Heart right ventricle (tissue), 16 donors: ENCODE measurements around the gene SDHAF4. TPM values are rescaled to one million over a fixed set of nuclear protein-coding genes. Genes with fewer than 3 reads are reported as not detected.
"Not testable (repeated sequence)": the region's sequence is repeated elsewhere in the genome, so short reads cannot be mapped to it uniquely, and the experiment has no call there.

ENCODE experiments used
- ATAC-seq, 8 donors: fragments of 200-7000 bp; cut with Tn5 transposase; one replicate each; pipeline ENCODE4 v1.9.1; 2020; ENCODE audit warnings: mild to moderate bottlenecking in 8 of 8, moderate library complexity in 8 of 8, moderate number of reproducible peaks in 1 of 8
- DNase-seq, 2 donors: peaks; one replicate each; pipeline ENCODE4 v3.0.0-alpha.2; 2020
- H3K27ac ChIP-seq, 10 donors: fragments of 200-600 bp; sonication (generic) in 2 of 10; one replicate each; pipeline versions ENCODE4 v1.5.0 to v1.8.0; 2020 to 2022; ENCODE audit warnings: mild to moderate bottlenecking in 3 of 10
- H3K27me3 ChIP-seq, 7 donors: fragments of 200-600 bp; one replicate each; pipeline ENCODE4 v1.8.0; 2021 to 2022; ENCODE audit warnings: mild to moderate bottlenecking in 2 of 7
- H3K36me3 ChIP-seq, 9 donors: fragments of 200-600 bp; sonication (generic) in 1 of 9; one replicate each; pipeline versions ENCODE4 v1.5.0 to v1.8.0; 2020 to 2022; ENCODE audit warnings: mild to moderate bottlenecking in 2 of 9
- H3K4me1 ChIP-seq, 9 donors: fragments of 200-600 bp; sonication (generic) in 1 of 9; one replicate each; pipeline versions ENCODE4 v1.5.0 to v1.8.0; 2020 to 2022; ENCODE audit warnings: mild to moderate bottlenecking in 4 of 9
- H3K4me3 ChIP-seq, 10 donors: fragments of 200-600 bp; sonication (generic) in 2 of 10; one replicate each; pipeline versions ENCODE4 v1.5.0 to v1.8.0; 2020 to 2022; ENCODE audit warnings: mild to moderate bottlenecking in 7 of 10, moderate library complexity in 2 of 10
- H3K9me3 ChIP-seq, 11 donors: fragments of 200-600 bp in 10 of 11; sonication (generic) in 2 of 11; one replicate each; pipeline versions ENCODE4 v1.5.0 to v1.8.0; 2013 to 2022; ENCODE audit warnings: mild to moderate bottlenecking in 2 of 11, control low read depth in 1 of 11, moderate library complexity in 1 of 11
- CTCF ChIP-seq, 9 donors: fragments of 200-600 bp; sonication (generic) in 2 of 9; IDR thresholded peaks; one replicate each; pipeline versions ENCODE4 v1.5.0 to v1.8.0; 2021 to 2022; ENCODE audit warnings: antibody characterized with exemption in 9 of 9, mild to moderate bottlenecking in 5 of 9, moderate library complexity in 1 of 9
- WGBS, 2 donors: extraction: QIAGEN DNeasy Blood & Tissue Kit; methylation state at CpG; one replicate each; pipeline ENCODE4 v1.1.7; 2013; ENCODE audit warnings: inconsistent platforms in 1 of 2; 5-methylcytosine and 5-hydroxymethylcytosine counted together
- intact Hi-C, 10 donors: fragments of 100-400 bp; cut with DNase I; formaldehyde crosslinking; loops; one replicate each; pipeline versions ENCODE4 v1.11.1 to v1.14.2; 2022
- polyA plus RNA-seq, 2 donors: library from polyadenylated mRNA; stranded (reverse); fragments of 200-250 nt; gene quantifications; one replicate each; pipeline ENCODE4 v1.2.3, GENCODE V29; 2013
- total RNA-seq, 10 donors: library from RNA; stranded (reverse); fragmentation: NEBNext Ultra II Directional in 3 of 10; extraction: Animal tissue kit (Norgen Biotek cat#: 25700) in 3 of 10; gene quantifications; one replicate each; pipeline versions ENCODE4 v1.2.1 to v1.2.4, GENCODE V29; 2021 to 2023
- donor health status: Arrhythmogenic right ventricular cardiomyopathy.
- donor health status: ischemic (EF 13 %, LVEDD 7.1; RV severe dilation, severe dysfunction).
- donor health status: healthy with polysubstance abuse.
- donor health status: DM: no; HTN: yes; CAD: no.
- donor health status: DM: no; HTN: no; CAD: no.
- donor health status: ischemic (EF 25% LVEDD 6.9; RV normal size, moderate dysfunction).
- donor health status: ischemic (EF 25% LVEDD 5.7; RV mildly dilated, moderate dysfunction).
- donor health status: healthy.
- donor health status: DM: yes; HTN: yes; CAD: no.
- donor health status: Ischemic cardiomyopathy.
- donor health status: ischemic (EF 35%, LVEDD 5.7; RV mildly dilated, moderate dysfunction).
- donor health status: nonischemic (EF 11% LVEDD 7.7; RV severe dilation, severe dysfunction).
- donor health status: DM: yes; HTN: yes; CAD: no.
- donor health status: PGD.
- donor health status: ischemic (EF 29% LVEDD 5.4; RV normal size, mild dysfunction).
- donor health status: nonischemic (EF 23%, LVEDD 6.1; RV moderate dilation, normal function).

Gene SDHAF4
- total and polyA plus RNA-seq, 12 donors, result 6.2 to 26.8 (median 17.7) TPM

- peak overlapping the region in 5 of 10 donors; percentile 63 to 76 (median 74) for H3K27ac ChIP-seq
- no peak for DNase-seq
- peaks cover 0 to 5% (median 0%) of the 10 kb centered on the region in 9 donors for H3K4me1 ChIP-seq
- ATAC-seq, result peak; percentile 23 to 79 (median 58)
- H3K9me3 ChIP-seq, result no peaks in the 10 kb centered on the region
- no peaks in the 10 kb centered on the region for H3K27me3 ChIP-seq
- 87 to 95% methylated on average over 1 of the region's 1 CpG for WGBS, 2 donors
- H3K36me3 ChIP-seq, result peaks cover 0 to 15% (median 0%) of the 10 kb centered on the region in 9 donors
- TF ChIP-seq CTCF (IDR thresholded peaks at IDR 0.05), result peak in 5 of 9 donors; percentile 12 to 34 (median 24)
- intact Hi-C loops, result loop anchor here in 4 of 10 donors (5.0 to 10.0 kb wide), 3 partner anchors 133 to 333 kb away; no protein-coding TSS in a partner anchor
- H3K4me3 ChIP-seq, result no peak overlapping the region
Observed at GRCh38 chr6:70551566-70551965, 15.2 kb upstream of the SDHAF4 start.

- intact Hi-C loops, result loop anchor here in 5 of 10 donors (2.0 to 10.0 kb wide), 4 partner anchors 132 to 332 kb away; no protein-coding TSS in a partner anchor
- Histone ChIP-seq H3K4me3 (peak overlapping the region in 5 of 10 donors; percentile 2 to 23 (median 10)), H3K27ac (peak overlapping the region in 7 of 10 donors; percentile 62 to 76 (median 74))
Observed at GRCh38 chr6:70552286-70552940, 14.3 kb upstream of the SDHAF4 start.

GRCh38 chr6:70552974-70553373, 13.8 kb upstream of the SDHAF4 start:
- H3K36me3 ChIP-seq, result peaks cover 0 to 23% (median 0%) of the 10 kb centered on the region in 9 donors
- no peaks in the 10 kb centered on the region for H3K27me3 ChIP-seq
- DNase-seq (no peak), ATAC-seq (peak in 2 of 8 donors; percentile 33 to 44)
- H3K9me3 ChIP-seq, result no peaks in the 10 kb centered on the region
- H3K4me1 ChIP-seq, result peaks cover 0 to under 1% (median 0%) of the 10 kb centered on the region in 9 donors
- peak overlapping the region in 1 of 10 donors; percentile 21 for H3K4me3 ChIP-seq
- H3K27ac ChIP-seq, result peak overlapping the region in 7 of 10 donors; percentile 62 to 76 (median 74)
- intact Hi-C loops, result loop anchor here in 5 of 10 donors (2.0 to 10.0 kb wide), 4 partner anchors 132 to 332 kb away; no protein-coding TSS in a partner anchor
- WGBS, 2 donors, result 83 to 95% methylated on average over 1 of the region's 1 CpG
- TF ChIP-seq CTCF (IDR thresholded peaks at IDR 0.05), result no peak

More at GRCh38 chr6:70552286-70552940, 14.3 kb upstream of the SDHAF4 start:
- peaks cover 0 to 21% (median 0%) of the 10 kb centered on the region in 9 donors for H3K36me3 ChIP-seq
- not testable (repeated sequence) for H3K27me3 ChIP-seq, H3K9me3 ChIP-seq, H3K4me1 ChIP-seq
- DNase-seq (peak; percentile 25 to 34), ATAC-seq (peak; percentile 80 to 97 (median 93))
- 52 to 68% methylated on average over 12 to 13 of the region's 13 CpGs for WGBS, 2 donors

GRCh38 chr6:70557998-70558397, 8.7 kb upstream of the SDHAF4 start:
- no peaks in the 10 kb centered on the region for H3K9me3 ChIP-seq
- DNase-seq, result no peak
- H3K4me3 ChIP-seq, result no peak overlapping the region
- H3K36me3 ChIP-seq, result peaks cover 0 to 33% (median 0%) of the 10 kb centered on the region in 9 donors
- ATAC-seq, result no peak
- no peak overlapping the region for H3K27ac ChIP-seq
- intact Hi-C loops, result loop anchor here in 3 of 10 donors (10.0 kb wide), 2 partner anchors 127 to 327 kb away; no protein-coding TSS in a partner anchor
- 89 to 95% methylated on average over 1 of the region's 1 CpG for WGBS, 2 donors
- H3K4me1 ChIP-seq, result no peaks in the 10 kb centered on the region
- TF ChIP-seq CTCF (IDR thresholded peaks at IDR 0.05), result no peak
- H3K27me3 ChIP-seq, result no peaks in the 10 kb centered on the region

GRCh38 chr6:70562401-70562800, 4.3 kb upstream of the SDHAF4 start:
- ATAC-seq, H3K4me3 ChIP-seq, H3K27ac ChIP-seq, H3K9me3 ChIP-seq, H3K27me3 ChIP-seq, DNase-seq, H3K4me1 ChIP-seq: not testable (repeated sequence)
- 74 to 93% methylated on average over 2 of the region's 2 CpGs for WGBS, 2 donors
- peaks cover 0 to 25% (median 0%) of the 10 kb centered on the region in 9 donors for H3K36me3 ChIP-seq
- intact Hi-C loops, result loop anchor here in 2 of 10 donors (10.0 kb wide), 2 partner anchors 102 to 122 kb away; partner anchors contain the start of gene SMAP1 (in 1 of the 2)
